Hepatocyte (in vitro differentiated cells): ENCODE data around the gene PDE11A.

ENCODE experiments used
- CTCF ChIP-seq: fragments of 200-600 bp; sonication (generic); IDR thresholded peaks from 2 replicates; pipeline ENCODE4 v1.5.1; 2016; ENCODE audit warnings: antibody characterized with exemption, mild to moderate bottlenecking; ENCODE audit not compliant: poor library complexity
- EZH2 ChIP-seq: fragments of 200-600 bp; sonication (generic); IDR thresholded peaks from 2 replicates; pipeline ENCODE4 v1.6.1; 2016; ENCODE audit warnings: antibody characterized with exemption, mild to moderate bottlenecking, borderline replicate concordance
- EZH2phosphoT487 ChIP-seq: fragments of 200-600 bp; sonication (generic); IDR thresholded peaks from one replicate; pipeline ENCODE4 v1.6.1; 2018; ENCODE audit warnings: antibody characterized with exemption, mild to moderate bottlenecking, low read depth, moderate library complexity; ENCODE audit not compliant: unreplicated experiment, severe bottlenecking

GRCh38 chr2:178069551-178069950 is 3.0 kb downstream of the PDE11A start:
- TF ChIP-seq CTCF, result peak; percentile 24
- TF ChIP-seq EZH2, result no peak
- TF ChIP-seq EZH2phosphoT487, result no peak
